GM21529 (cell line): Measurements from ENCODE around the gene CTRL.
"Not testable (repeated sequence)": the region's sequence is repeated elsewhere in the genome, so short reads cannot be mapped to it uniquely, and the experiment has no call there.

Experiments
- ATAC-seq: cut with Tn5 transposase; IDR thresholded peaks from one replicate; pipeline ENCODE4 v1.9.1; 2021; ENCODE audit not compliant: unreplicated experiment

The CTRL gene

DNA sequence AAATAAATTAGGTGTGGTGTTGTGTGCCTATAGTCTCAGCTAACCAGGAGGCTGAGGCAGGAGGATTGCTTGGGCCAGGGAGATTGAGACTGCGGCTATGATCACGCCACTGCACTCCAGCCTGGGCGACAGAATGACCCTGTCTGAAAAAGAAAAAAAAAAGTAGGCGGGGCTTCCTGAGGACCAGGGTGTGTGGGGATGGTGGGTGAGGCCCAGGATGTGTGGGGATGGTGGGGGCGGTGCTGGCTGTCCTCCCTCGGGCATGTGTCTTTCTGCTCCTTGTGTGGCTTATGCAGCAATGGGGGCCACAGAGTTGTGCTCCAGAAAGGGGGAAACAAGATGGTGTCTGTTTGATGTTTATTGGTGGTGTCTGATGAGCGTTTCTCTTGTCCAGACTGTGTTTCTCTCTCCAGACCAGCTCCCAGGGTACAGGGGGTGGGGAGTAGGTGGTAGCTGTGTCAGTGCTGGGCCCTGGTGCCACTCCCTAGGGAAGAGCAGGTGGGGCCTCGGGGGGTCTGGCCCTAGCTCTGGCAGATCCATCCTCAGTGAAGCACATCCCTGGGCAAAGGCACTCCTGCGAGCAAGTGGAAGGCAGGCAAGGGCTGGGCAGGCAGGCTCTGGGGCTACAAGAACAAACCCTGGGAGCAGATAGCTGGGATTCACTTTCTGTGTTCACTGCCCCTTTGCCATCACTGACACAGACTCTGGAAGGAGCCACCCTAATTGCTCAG, 10.0 kb upstream of the CTRL start:
- no peak for ATAC-seq

DNA sequence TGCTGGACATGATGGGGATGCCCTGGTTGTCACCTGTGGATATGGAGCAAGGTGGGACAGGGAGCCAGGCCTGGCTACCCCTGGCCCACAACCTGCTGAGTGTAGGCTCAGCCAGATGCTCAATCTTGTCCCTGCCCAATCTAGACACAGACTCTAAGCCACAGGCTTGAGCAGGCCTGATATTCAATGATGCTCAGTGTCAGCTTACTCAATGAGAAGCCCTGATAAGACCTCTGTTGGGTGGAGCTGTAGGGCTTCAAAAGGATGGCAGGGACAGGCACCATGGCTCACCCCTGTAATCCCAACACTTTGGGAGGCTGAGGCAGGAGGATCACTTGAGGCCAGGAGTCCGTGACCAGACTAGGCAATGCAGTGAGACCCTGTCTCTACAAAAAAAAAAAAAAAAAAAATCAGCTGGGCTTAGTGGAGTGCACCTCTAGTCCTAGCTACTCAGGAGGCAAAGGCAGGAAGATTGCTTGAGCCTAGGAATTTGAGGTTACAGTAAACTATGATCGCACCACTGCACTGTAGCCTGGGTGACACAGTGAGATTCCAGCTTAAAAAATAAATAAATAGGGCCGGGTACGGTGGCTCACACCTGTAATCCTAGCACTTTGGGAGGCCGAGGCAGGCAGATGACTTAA, 8.9 kb upstream of the CTRL start:
- ATAC-seq: no peak

DNA sequence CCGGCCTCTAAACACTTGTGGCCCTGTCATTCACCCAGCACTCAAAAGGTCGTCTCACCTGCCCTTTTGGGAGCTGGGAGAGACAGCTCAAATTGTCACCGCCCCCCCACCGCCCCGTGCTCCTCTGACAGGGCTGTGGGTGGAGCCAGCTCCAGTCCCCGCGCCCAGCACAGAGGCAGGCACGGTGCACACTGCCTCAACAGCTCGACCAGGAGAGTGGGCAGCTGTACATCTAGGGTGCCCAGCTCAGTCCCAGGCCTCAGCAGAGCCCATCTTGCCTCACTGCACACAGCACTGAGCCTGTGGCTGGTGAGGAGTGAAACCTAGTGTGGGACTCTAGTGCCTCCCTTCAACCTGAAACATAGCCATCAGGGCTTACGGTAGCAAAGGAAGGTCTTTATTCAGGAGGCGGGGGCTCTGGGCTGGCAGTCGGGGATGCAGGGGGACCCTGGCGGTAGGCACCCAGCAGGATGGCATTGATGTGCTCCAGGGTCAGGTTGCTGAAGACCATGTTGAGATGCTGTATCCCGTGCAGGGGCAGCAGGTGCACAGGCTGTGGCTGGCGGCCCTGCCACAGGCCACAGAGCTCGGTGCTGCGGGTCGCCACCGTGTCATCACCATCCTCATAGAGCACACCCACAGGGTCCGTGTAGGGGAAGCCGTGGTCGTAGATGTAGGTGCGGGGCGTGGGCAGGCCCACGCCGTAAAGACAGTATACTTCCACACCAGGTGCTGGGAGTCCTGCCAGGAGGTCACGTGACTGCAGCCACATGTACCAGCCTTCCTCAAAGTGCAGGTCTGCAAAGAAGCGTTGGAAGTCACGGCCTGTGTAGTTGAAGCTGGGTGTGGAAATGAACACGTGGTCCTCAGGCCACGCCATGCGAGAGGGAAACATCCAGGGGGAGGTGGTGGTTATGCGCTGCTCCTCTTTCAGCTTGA, 8.1 kb upstream of the CTRL start:
- ATAC-seq: no peak

DNA sequence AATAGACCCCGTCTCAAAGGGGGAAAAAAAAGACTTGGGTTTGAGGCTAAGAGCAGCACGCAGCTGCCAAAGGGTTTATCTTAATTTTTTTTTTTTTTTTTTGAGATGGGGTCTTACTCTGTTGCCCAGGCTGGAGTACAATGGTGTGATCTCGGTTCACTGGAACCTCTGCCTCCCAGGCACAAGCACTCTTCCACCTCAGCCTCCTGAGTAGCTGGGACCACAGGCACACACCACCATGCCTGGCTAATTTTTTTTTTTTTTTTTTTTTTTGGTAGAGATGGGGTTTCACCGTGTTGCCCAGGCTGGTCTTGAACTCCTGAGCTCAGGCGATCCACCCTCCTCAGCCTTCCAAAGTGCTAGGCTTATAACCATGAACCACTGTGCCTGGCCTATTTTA, 6.1 kb upstream of the CTRL start:
- not testable (repeated sequence) for ATAC-seq

DNA sequence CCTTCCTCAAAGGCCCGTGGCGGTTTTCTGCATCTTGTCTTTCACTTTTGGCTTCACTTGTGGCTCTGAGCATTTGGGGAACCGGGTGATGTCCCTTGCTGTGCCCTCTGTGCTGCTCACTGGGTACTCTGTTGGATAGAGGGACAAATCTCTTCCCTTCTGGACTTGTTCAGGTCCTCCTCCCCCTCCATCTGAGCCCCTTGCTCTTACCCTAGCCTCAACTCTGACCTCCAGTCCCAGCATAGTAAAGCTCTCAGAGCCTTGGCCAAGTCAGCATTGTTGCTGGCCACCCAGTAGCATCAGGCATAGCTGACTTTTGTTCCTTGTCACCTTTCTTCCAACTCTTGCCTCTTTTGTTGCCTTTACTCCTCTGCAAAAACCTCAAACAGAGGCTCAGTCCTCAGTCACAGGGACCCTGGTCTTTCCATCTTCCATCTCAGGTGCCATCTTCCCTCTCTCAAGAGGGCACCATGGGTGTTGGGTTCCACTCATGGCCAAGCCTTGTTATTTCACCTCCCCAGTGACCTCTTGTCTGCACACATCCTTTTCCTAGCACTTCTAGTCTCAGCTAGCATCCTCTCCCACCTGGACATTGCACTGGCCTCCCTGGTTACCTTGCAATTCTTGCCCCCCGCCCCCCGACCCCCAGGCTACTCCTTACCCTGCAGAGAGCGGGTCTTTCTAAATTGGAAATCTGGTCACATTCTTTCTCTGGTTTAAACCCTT, 5.4 kb upstream of the CTRL start:
- peak; percentile 48 for ATAC-seq

DNA sequence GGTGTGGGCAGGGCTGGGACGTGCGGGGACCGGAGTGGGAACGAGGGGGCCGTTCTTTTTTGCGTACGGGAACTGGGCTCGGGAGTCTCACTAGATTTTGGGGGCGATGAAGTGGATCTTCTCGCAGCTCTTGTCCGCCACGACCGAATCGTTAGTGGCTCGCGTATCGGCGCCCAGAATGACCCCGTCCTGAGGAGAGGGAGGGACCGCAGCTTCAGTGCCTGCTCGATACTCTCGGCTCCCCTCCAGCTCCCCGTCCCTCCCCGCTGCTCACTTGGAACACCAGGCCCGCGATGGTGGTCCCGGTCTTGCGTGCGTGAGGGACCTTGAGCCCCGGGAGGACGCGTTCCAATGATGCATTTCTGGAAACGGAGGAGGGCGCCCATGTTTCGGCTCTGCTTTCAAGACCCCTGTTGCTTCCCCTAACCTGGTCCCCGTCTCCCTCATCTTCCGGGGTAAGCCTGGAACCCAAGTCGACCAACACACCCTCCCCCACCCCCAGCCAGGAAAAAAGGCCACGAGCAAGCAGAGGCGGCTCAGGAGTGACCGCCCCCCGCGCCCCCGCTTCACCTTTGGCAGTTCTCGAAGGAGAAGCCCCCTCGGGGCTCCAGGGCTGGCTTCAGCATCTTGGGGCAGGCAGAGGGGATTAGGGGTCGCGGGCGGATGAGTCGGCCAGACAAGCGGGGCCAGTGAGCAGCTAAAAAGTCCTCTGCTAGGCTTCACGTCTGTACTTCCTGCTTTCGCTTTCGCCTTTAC, 4.6 kb upstream of the CTRL start, which contains the start of gene PSMB10:
Gene PSMB10, minus strand, starts transcription at position 727 of the 756 bp plus-strand sequence. Its CDS starts 101 bp downstream, at position 626.
- ATAC-seq: peak; percentile 3

DNA sequence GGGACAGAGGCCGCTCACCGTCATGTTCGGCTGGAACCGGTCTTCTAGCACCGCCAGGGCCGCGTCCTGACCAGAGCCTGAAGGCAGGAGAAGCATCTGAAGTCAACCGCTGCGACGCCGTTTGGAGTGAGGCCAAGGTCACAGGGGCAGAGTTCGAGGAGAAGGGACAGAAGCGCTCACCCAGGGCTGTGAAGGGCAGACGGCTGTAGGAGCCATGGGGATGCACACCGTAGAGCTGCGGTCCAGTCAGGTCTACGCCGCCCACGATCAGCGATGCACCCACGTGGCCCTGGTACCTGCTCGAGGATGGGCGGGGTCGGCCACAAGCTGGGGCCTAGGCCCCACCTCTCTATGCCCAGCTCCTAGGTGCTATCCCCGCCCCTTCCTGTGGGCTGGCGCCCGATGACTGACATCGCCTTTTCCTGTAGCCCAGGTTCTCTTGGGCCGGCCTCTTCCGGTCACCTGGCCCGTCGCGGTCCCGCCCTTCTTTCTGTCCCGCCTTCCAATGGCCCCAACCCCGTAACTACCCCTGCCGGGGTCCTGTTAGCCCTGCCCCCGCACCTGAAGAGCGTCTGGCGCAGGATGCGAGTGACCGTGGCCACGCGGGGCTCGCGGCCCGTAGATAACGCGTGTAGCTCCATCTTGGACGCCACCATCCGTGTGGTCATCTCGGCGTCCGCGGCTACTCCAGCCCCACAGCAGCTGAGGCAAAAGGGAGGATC, 3.9 kb upstream of the CTRL start:
- ATAC-seq: peak; percentile 91

DNA sequence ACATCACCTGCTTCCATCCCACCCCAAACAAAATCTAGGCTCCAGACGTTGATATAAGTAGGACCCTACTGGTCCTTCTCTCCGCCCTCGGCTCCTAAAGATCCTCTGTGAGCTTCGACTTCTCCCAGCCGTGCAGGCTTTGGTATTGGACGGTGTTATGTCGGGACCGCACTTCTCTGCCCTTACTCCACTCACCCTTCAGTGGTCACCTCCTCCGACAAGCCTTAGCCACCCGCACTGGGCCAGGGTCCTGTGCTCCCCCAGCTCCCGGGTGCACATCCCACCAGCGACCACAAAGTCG, 3.4 kb upstream of the CTRL start:
- no peak for ATAC-seq

DNA sequence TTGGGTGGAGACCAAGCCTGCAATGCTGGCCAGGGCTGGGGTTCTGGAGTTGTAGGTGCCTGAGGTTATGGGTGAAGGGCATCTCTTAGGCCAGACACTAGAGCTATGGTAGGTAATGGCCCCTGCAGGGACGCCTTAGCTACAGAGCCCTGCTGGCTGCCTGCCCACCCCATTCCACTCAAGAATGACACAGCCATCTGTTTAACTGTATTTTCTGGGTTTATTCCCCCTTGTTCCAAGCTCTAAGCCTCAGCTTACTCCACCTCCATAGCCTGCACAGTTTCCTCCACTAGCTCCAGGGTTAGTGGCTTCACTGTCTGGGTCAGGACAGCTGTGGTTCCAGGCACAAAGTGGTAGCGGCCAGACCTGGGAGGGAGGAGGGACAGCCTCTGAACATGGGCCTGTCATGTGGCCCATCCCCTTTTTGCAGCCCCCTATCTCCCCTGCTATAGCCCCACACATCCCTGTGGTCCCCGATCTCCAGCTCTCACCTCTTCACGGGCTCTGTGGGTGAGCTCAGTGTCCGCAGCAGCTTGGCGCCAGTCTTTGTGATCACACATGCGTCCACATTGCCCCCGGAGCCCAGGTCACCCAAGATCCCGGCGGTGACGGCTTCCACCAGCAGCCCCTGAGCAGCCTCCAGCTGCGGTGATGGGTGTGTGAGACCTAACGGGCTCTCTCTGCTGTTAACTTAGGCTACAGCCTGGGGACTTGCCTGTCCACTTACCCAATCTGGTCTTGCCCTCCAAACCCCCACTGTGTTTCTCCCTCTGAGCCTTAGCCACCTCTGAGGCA, 2.8 kb upstream of the CTRL start:
- no peak for ATAC-seq

DNA sequence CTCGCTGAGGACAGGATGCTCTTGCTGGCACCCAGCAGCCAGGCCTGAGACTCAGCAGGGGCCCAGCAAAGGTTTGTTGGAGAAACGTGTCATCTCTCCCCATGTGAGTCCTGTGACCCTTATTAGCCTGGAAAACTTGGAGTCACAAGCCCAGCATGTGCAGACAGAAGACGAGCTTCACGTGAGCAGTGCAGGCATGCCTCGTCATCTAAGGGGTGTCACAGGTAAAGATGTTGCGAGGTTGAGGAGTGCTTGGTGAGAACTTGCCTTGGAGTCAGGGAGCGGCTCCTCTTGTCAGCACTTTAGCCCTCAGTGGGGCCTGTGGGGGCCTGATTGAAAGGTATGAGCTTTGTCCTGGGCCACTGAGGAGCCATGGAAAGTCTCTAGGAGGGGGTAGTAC, 2.1 kb upstream of the CTRL start:
- no peak for ATAC-seq

DNA sequence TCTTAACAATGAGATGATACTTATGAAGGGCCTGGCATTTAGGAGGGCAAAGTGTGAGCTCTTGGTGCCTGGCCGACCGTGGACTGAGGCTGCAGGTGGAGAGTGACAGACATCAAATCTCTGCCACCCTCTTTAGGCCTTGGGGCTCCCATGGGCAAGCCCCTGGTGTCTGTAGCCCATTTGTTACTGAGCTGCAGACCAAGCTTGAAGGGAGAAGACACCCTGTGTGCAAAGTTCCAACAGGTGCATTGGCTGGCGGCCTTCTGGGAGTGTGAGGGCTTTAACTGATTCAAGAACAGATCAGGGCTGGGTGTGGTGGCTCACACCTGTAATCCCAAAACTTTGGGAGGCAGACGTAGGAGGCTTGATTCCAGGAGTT, 789 bp upstream of the CTRL start:
- no peak for ATAC-seq

DNA sequence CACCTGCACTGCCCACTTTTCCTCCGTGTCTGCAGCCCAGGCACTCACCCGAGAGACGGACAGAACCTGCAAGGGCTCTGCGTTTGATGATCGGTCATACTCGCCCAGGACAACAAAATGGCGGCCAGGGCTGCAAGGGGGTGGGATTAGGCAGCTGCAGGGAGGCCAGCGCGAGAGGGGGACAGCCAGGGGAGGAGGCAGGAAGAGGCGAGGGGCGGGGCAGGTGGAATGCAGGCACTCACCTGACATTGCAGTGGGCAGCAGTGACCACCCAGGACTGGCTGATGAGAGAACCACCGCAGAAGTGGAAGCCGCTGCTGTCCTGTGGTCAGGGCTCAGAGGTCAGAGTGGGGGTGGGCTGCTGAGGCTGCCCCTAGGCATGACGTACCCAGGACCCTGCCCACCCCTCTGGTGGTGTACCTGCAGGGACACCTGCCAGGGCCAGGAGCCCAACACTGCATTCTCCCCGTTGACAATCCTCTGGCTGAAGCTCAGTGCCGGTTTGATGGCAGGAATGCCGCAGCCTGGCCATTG, 917 bp downstream of the CTRL start:
- ATAC-seq: no peak

DNA sequence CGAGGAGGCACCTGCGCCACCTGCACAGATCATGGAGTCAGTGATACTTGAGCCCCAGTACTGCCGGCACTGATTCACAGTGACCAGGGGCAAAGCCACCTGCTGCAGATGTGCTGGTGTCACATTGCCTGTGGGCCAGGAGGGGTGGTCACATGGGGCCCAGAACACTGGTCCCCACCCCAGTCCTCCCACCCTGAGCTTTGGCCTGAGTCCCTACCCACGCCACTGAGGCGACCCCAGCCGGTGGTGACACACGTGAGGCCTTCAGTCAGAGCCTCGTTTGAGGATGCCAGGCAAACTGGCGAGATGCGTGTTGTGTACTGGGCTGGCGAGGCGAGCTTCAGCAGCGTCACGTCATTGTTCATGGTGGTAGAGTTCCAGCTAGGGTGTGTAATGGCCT, 1.5 kb downstream of the CTRL start:
- no peak for ATAC-seq

DNA sequence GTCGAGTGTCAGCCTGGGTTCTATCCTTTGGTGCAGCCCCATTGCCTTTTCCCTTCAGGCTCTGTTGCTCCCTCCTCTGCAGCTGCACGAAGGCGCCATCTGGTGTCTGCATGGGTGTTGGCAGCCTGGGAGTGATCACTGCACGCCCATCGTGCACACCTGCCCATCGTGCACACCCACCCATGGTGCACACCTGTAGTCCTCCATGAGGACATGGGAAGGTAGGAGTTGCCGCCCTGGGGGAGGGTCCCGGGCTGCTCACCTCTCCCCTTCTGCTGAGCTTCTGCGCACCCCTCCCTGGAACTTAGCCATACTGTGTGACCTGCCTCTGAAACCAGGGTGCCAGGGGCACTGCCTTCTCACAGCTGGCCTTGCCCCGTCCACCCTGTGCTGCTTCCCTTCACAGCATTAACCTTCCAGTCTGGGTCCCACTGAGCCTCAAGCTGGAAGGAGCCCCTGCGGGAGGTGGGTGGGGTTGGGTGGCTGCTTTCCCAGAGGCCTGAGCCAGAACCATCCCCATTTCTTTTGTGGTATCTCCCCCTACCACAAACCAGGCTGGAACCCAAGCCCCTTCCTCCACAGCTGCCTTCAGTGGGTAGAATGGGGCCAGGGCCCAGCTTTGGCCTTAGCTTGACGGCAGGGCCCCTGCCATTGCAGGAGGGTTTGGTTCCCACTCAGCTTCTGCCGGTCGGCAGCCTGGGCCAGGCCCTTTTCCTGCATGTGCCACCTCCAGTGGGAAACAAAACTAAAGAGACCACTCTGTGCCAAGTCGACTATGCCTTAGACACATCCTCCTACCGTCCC, 2.9 kb downstream of the CTRL start:
- ATAC-seq: no peak

DNA sequence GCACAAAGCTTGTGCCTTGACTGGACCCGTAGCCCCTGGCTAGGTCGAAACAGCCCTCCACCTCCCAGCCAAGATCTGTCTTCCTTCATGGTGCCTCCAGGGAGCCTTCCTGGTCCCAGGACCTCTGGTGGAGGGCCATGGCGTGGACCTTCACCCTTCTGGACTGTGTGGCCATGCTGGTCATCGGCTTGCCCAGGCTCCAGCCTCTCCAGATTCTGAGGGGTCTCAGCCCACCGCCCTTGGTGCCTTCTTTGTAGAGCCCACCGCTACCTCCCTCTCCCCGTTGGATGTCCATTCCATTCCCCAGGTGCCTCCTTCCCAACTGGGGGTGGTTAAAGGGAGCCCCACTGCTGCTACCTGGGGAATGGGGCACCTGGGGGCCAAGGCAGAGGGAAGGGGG, 3.5 kb downstream of the CTRL start:
- no peak for ATAC-seq

DNA sequence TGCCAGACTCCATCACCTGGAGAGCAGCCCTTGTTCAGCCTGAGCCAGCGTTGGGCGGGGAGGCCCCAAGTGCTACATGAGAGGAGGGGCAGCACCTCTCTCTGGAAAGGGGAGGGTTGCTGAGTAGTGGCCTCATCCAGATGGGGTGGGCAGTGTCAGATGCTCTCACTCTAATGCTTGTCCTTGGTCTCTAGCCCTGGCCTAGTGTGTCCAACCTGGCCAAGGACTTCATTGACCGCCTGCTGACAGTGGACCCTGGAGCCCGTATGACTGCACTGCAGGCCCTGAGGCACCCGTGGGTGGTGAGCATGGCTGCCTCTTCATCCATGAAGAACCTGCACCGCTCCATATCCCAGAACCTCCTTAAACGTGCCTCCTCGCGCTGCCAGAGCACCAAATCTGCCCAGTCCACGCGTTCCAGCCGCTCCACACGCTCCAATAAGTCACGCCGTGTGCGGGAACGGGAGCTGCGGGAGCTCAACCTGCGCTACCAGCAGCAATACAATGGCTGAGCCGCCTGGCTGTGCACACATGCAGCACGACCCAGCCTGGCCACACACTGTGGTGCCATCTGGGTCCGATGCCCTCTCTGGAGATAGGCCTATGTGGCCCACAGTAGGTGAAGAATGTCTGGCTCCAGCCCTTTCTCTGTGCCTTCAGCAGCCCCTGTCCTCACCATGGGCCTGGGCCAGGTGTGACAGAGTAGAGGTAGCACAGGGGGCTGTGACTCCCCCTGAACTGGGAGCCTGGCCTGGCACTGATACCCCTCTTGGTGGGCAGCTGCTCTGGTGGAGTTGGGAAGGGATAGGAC, 4.3 kb downstream of the CTRL start:
- ATAC-seq: no peak

DNA sequence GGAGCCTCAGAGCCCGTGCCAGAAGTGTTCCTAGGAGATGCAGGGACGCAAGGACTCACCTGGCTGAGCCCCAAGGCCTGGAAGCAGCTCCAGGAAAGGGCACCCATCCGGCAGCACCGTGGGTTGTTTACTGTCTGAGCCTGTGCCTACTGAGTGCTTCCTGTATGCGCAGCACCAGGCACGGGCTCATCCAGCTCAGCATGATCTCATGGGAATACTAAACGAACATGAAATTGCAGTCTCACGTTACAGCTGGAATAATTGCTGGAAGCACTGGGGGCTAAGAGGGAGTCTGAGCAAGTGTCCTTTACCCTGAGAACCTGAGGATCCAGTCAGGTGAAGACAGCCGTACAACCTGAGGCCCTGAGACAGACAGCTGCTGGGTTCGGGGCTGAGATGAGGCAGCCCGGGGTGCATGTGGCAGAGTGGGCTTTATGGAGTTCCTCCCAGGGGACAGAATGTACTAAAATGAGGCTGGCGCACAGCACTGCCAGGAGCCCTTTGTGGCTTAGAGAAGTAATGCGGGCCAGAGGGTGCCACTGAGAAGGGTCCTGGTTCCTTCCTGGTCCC, 5.4 kb downstream of the CTRL start:
- no peak for ATAC-seq
